ENCODE results near the gene WNT6. TPM values are rescaled to one million over a fixed set of nuclear protein-coding genes. Genes with fewer than 3 reads are reported as not detected.

The WNT6 gene
- total RNA-seq, 2 donors from 2014 or later: not detected

- Mint-ChIP-seq H3K36me3 (ENCODE audit: low read depth) (no peaks in the 10 kb centered on the region), H3K27ac (no peak overlapping the region), H3K9me3 (no peaks in the 10 kb centered on the region), H3K4me3 (no peak overlapping the region), H3K4me1 (peaks cover 5% of the 10 kb centered on the region), H3K27me3 (ENCODE audit: insufficient read depth) (peaks cover 98% of the 10 kb centered on the region)
- Histone ChIP-seq H3K4me3 (ENCODE audit: low read length) (no peak overlapping the region), H3K9me3 (ENCODE audit: control insufficient read depth, low read length) (no peaks in the 10 kb centered on the region), H3K36me3 (ENCODE audit: control insufficient read depth, insufficient read depth, low read length) (no peaks in the 10 kb centered on the region), H3K4me1 (ENCODE audit: control insufficient read depth, insufficient read depth, low read length) (no peaks in the 10 kb centered on the region), H3K27ac (ENCODE audit: low read depth, low read length) (no peak overlapping the region), H3K27me3 (ENCODE audit: control insufficient read depth, insufficient read depth, low read length, poor library complexity, severe bottlenecking) (peaks cover 100% of the 10 kb centered on the region), H3K9ac (ENCODE audit: extremely low read depth, low read length, poor library complexity, severe bottlenecking) (no peak overlapping the region)
- peak; percentile 80 for DNase-seq
- no peak for TF ChIP-seq CTCF (conservative IDR thresholded peaks at IDR 0.05)
- 50% methylated on average over 2 of the region's 3 CpGs; no CpG with 5 or more reads in 1 of the 2 experiments for whole genome bisulfite sequencing, 2 experiments (ENCODE audit: insufficient coverage in 1 of 2, insufficient read length in 1 of 2)
Observed at GRCh38 chr2:218895326-218895725, 35.7 kb downstream of the WNT6 start.

GRCh38 chr2:218895759-218896500 is 36.3 kb downstream of the WNT6 start:
- H3K27ac ChIP-seq (ENCODE audit: low read depth, low read length): no peak overlapping the region
- no peak for TF ChIP-seq CTCF (conservative IDR thresholded peaks at IDR 0.05)
- peaks cover 98% of the 10 kb centered on the region for H3K27me3 Mint-ChIP-seq (ENCODE audit: insufficient read depth)
- no peak overlapping the region for H3K9ac ChIP-seq (ENCODE audit: extremely low read depth, low read length, poor library complexity, severe bottlenecking)
- peaks cover 6% of the 10 kb centered on the region for H3K9me3 ChIP-seq (ENCODE audit: control insufficient read depth, low read length)
- H3K36me3 ChIP-seq (ENCODE audit: control insufficient read depth, insufficient read depth, low read length): no peaks in the 10 kb centered on the region
- peaks cover 100% of the 10 kb centered on the region for H3K27me3 ChIP-seq (ENCODE audit: control insufficient read depth, insufficient read depth, low read length, poor library complexity, severe bottlenecking)
- no peaks in the 10 kb centered on the region for H3K4me1 ChIP-seq (ENCODE audit: control insufficient read depth, insufficient read depth, low read length)
- H3K4me3 Mint-ChIP-seq: no peak overlapping the region
- H3K4me3 ChIP-seq (ENCODE audit: low read length): no peak overlapping the region
- H3K9me3 Mint-ChIP-seq: no peaks in the 10 kb centered on the region
- peaks cover 5% of the 10 kb centered on the region for H3K4me1 Mint-ChIP-seq
- DNase-seq: peak; percentile 65
- 44% methylated on average over 5 to 8 of the region's 8 CpGs for WGBS, 2 experiments (ENCODE audit: insufficient coverage in 1 of 2, insufficient read length in 1 of 2)
- no peak overlapping the region for H3K27ac Mint-ChIP-seq
- H3K36me3 Mint-ChIP-seq (ENCODE audit: low read depth): no peaks in the 10 kb centered on the region

- Mint-ChIP-seq H3K4me1 (peaks cover 5% of the 10 kb centered on the region), H3K27me3 (ENCODE audit: insufficient read depth) (peaks cover 96% of the 10 kb centered on the region), H3K27ac (no peak overlapping the region), H3K4me3 (no peak overlapping the region), H3K9me3 (peaks cover 3% of the 10 kb centered on the region), H3K36me3 (ENCODE audit: low read depth) (no peaks in the 10 kb centered on the region)
- Histone ChIP-seq H3K27me3 (ENCODE audit: control insufficient read depth, insufficient read depth, low read length, poor library complexity, severe bottlenecking) (peaks cover 100% of the 10 kb centered on the region), H3K27ac (ENCODE audit: low read depth, low read length) (no peak overlapping the region), H3K36me3 (ENCODE audit: control insufficient read depth, insufficient read depth, low read length) (no peaks in the 10 kb centered on the region), H3K4me1 (ENCODE audit: control insufficient read depth, insufficient read depth, low read length) (no peaks in the 10 kb centered on the region), H3K4me3 (ENCODE audit: low read length) (peak overlapping the region; percentile 17), H3K9ac (ENCODE audit: extremely low read depth, low read length, poor library complexity, severe bottlenecking) (no peak overlapping the region), H3K9me3 (ENCODE audit: control insufficient read depth, low read length) (peaks cover 8% of the 10 kb centered on the region)
- WGBS, 2 experiments (ENCODE audit: insufficient coverage in 1 of 2, insufficient read length in 1 of 2): 3 to 6% methylated on average over 8 to 39 of the region's 40 CpGs
- peak; percentile 42 for TF ChIP-seq CTCF (conservative IDR thresholded peaks at IDR 0.05)
- peak; percentile 80 for DNase-seq
Observed at GRCh38 chr2:218896501-218897393, 37.1 kb downstream of the WNT6 start.

Data from endodermal cell (in vitro differentiated cells).